B cell (primary cell): ENCODE measurements around the gene CDC42SE1. TPM values are rescaled to one million over a fixed set of nuclear protein-coding genes. Genes with fewer than 3 reads are reported as not detected.

Experiments used
- ATAC-seq: fragments of 200-7000 bp; cut with Tn5 transposase; one replicate; pipeline ENCODE4 v1.10.0; 2021; ENCODE audit warnings: low read depth, mild to moderate bottlenecking, moderate number of reproducible peaks, moderate library complexity
- CTCF ChIA-PET: fragments of 350-600 bp; sonication (Branson Sonifier 250); formaldehyde crosslinking; loops from one replicate; lab custom pipeline; 2021; ENCODE audit warnings: antibody characterized with exemption, inconsistent platforms; lab: Charles Lee
- POLR2A ChIA-PET: fragments of 350-600 bp; sonication (Branson Sonifier 250); formaldehyde crosslinking; loops from one replicate; lab custom pipeline; 2021; ENCODE audit warnings: antibody characterized with exemption; lab: Charles Lee
- DNase-seq: peaks from one replicate; pipeline ENCODE4 v3.0.0; 2013
- H2AFZ ChIP-seq: 2 replicates; pipeline ENCODE4 v1.6.1; 2012; ENCODE audit warnings: mild to moderate bottlenecking, low read depth, low read length; ENCODE audit not compliant: insufficient read depth, poor library complexity, severe bottlenecking
- H3K27ac ChIP-seq, 2 donors: 1 replicate in 1 of 2; 2 replicates in 1 of 2; pipeline ENCODE4 v1.5.1; 2012 to 2013; ENCODE audit warnings: low read length in 2 of 2, mild to moderate bottlenecking in 2 of 2, moderate library complexity in 1 of 2
- H3K27me3 ChIP-seq, 4 experiments: fragments of 200-600 bp in 1 of 4; sonication (generic) in 1 of 4; replicated peaks in 1 of 4; 1 replicate in 2 of 4; 2 replicates in 2 of 4; pipeline versions ENCODE4 v1.6.1 to v1.7.0; 2013 to 2016; ENCODE audit warnings: low read length in 3 of 4, mild to moderate bottlenecking in 2 of 4, mixed read lengths in 1 of 4, moderate library complexity in 1 of 4; ENCODE audit not compliant: insufficient read depth in 4 of 4, control insufficient read depth in 3 of 4; ENCODE audit errors: control extremely low read depth in 1 of 4
- H3K36me3 ChIP-seq, 2 experiments: replicated peaks in 1 of 2; 1 replicate in 1 of 2; 2 replicates in 1 of 2; pipeline versions ENCODE4 v1.6.1 to v1.7.1; 2013; ENCODE audit warnings: low read length in 1 of 2; ENCODE audit not compliant: insufficient read depth in 2 of 2, control insufficient read depth in 1 of 2; ENCODE audit errors: control extremely low read depth in 1 of 2, extremely low read depth in 1 of 2
- H3K4me1 ChIP-seq, 2 donors: fragments of 200-600 bp in 1 of 2; sonication (generic) in 1 of 2; 1 replicate in 1 of 2; 2 replicates in 1 of 2; pipeline versions ENCODE4 v1.5.1 to v1.6.1; 2013 to 2017; ENCODE audit warnings: low read length in 2 of 2; ENCODE audit not compliant: control insufficient read depth in 2 of 2, insufficient read depth in 2 of 2
- H3K4me2 ChIP-seq: replicated peaks from 2 replicates; pipeline ENCODE3; 2012; ENCODE audit warnings: mild to moderate bottlenecking, low read depth, low read length; ENCODE audit not compliant: poor library complexity, severe bottlenecking
- H3K4me3 ChIP-seq, 5 experiments: fragments of 200-600 bp in 1 of 5; sonication (generic) in 1 of 5; 1 replicate in 3 of 5; 2 replicates in 2 of 5; pipeline versions ENCODE4 v1.5.1 to v1.7.0; 2011 to 2016; ENCODE audit warnings: low read length in 4 of 5, mild to moderate bottlenecking in 4 of 5, low read depth in 2 of 5, control low read depth in 1 of 5, moderate library complexity in 1 of 5; ENCODE audit not compliant: insufficient read depth in 1 of 5; ENCODE audit errors: control extremely low read depth in 1 of 5, extremely low read depth in 1 of 5
- H3K79me2 ChIP-seq: fragments of 200-600 bp; sonication (generic); one replicate; pipeline ENCODE4 v1.6.0; 2016; ENCODE audit warnings: low read length; ENCODE audit not compliant: control insufficient read depth, insufficient read depth
- H3K9ac ChIP-seq: fragments of 200-600 bp; sonication (generic); 2 replicates; pipeline ENCODE4 v1.6.1; 2017; ENCODE audit warnings: mild to moderate bottlenecking, low read length, moderate library complexity
- H3K9me3 ChIP-seq, 3 donors: one replicate each; pipeline versions ENCODE4 v1.6.1 to v1.7.1; 2013; ENCODE audit warnings: low read length in 2 of 3; ENCODE audit not compliant: control insufficient read depth in 2 of 3, insufficient read depth in 1 of 3; ENCODE audit errors: control extremely low read depth in 1 of 3
- H4K20me1 ChIP-seq: 2 replicates; pipeline ENCODE4 v1.6.0; 2012; ENCODE audit warnings: mild to moderate bottlenecking, low read length; ENCODE audit not compliant: insufficient read depth, control insufficient read depth, poor library complexity, severe bottlenecking
- H3K27ac Mint-ChIP-seq: one replicate; pipeline ENCODE4 v1.8.0; 2021; ENCODE audit warnings: mixed read lengths
- H3K27me3 Mint-ChIP-seq: one replicate; pipeline ENCODE4 v1.8.0; 2021; ENCODE audit warnings: mixed read lengths
- H3K4me1 Mint-ChIP-seq: one replicate; pipeline ENCODE4 v1.8.0; 2021; ENCODE audit warnings: mixed read lengths
- H3K4me3 Mint-ChIP-seq: one replicate; pipeline ENCODE4 v1.8.0; 2021; ENCODE audit warnings: mixed read lengths
- H3K9me3 Mint-ChIP-seq: one replicate; pipeline ENCODE4 v1.8.0; 2022; ENCODE audit warnings: mixed read lengths; ENCODE audit not compliant: insufficient read depth
- EZH2 ChIP-seq: IDR thresholded peaks from 2 replicates; pipeline ENCODE4 v1.6.1; 2012; ENCODE audit warnings: borderline replicate concordance, low read depth, mild to moderate bottlenecking, moderate library complexity, low read length; ENCODE audit not compliant: insufficient read depth, poor library complexity, severe bottlenecking
- WGBS: methylation state at CpG from one replicate; pipeline ENCODE4 v1.1.5; 2013; ENCODE audit warnings: missing lambda C conversion rate; ENCODE audit not compliant: insufficient coverage; 5-methylcytosine and 5-hydroxymethylcytosine counted together
- intact Hi-C: fragments of 100-400 bp; cut with micrococcal nuclease; formaldehyde crosslinking; loops from one replicate; pipeline ENCODE4 v1.10.0; 2022
- polyA plus RNA-seq: library from polyadenylated mRNA; depleted of rRNA; stranded (reverse); fragments of >200 nt; gene quantifications from 2 replicates; pipeline ENCODE4 v1.2.3, GENCODE V29; 2012
- total RNA-seq, 2 donors: library from RNA; stranded (reverse); fragments of 120-200 nt in 1 of 2; gene quantifications; 1 replicate in 1 of 2; 2 replicates in 1 of 2; pipeline versions ENCODE4 v1.2.3 to v1.2.4, GENCODE V29; 2013 to 2022
- TF ChIP-seq, protein P1 (sequence below): fragments of 200-600 bp; IDR thresholded peaks from one replicate; pipeline ENCODE4 v1.8.0; 2022; ENCODE audit warnings: antibody characterized with exemption, mild to moderate bottlenecking

The CDC42SE1 gene
- total and polyA plus RNA-seq, 2 donors (not counting 1 experiment from before 2014, with no cell fraction given): 238 to 366 TPM

DNA sequence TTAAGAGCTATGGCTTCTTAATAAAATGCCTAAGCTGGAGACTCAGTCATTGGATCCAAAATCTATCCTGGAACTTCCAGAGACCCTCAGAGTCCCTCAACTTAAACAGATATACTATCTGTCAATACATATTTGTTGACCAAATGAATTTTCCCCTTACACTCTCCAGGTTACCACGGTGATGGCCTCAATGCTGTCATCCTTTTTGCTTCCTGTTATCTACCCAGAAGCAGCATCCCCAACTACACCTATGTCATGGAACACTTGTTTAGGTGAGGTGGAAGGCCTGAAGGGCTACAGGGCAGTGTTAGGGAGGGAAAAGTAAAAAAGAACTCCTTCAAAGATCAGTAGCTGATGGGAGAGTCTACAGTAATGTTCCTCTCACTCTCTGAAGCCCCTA is 16.3 kb downstream of the CDC42SE1 start:
- Mint-ChIP-seq H3K4me3 (no peak overlapping the region), H3K27me3 (no peaks in the 10 kb centered on the region), H3K4me1 (peaks cover 20% of the 10 kb centered on the region), H3K27ac (no peak overlapping the region), H3K9me3 (no peaks in the 10 kb centered on the region)
- peaks cover 13% of the 10 kb centered on the region for H3K79me2 ChIP-seq
- H3K27ac ChIP-seq: no peak overlapping the region
- H3K9me3 ChIP-seq: no peaks in the 10 kb centered on the region
- no peak overlapping the region for H2AFZ ChIP-seq
- TF ChIP-seq, protein P1, sequence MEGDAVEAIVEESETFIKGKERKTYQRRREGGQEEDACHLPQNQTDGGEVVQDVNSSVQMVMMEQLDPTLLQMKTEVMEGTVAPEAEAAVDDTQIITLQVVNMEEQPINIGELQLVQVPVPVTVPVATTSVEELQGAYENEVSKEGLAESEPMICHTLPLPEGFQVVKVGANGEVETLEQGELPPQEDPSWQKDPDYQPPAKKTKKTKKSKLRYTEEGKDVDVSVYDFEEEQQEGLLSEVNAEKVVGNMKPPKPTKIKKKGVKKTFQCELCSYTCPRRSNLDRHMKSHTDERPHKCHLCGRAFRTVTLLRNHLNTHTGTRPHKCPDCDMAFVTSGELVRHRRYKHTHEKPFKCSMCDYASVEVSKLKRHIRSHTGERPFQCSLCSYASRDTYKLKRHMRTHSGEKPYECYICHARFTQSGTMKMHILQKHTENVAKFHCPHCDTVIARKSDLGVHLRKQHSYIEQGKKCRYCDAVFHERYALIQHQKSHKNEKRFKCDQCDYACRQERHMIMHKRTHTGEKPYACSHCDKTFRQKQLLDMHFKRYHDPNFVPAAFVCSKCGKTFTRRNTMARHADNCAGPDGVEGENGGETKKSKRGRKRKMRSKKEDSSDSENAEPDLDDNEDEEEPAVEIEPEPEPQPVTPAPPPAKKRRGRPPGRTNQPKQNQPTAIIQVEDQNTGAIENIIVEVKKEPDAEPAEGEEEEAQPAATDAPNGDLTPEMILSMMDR: no peak
- TF ChIP-seq EZH2: no peak
- no peak overlapping the region for H3K4me3 ChIP-seq
- ChIA-PET POLR2A (no interaction called here), CTCF (interaction anchor here (0.9 to 2.4 kb wide), 5 partner anchors 15 to 28 kb away, joined by 3 to 8 read pairs (median 4); partner anchors contain the start of gene CDC42SE1)
- ATAC-seq: no peak
- H3K4me2 ChIP-seq: no peak overlapping the region
- DNase-seq: no peak
- no CpG with 5 or more reads among the region's 1 CpG for WGBS
- intact Hi-C loops: no loop called here
- no peaks in the 10 kb centered on the region for H3K36me3 ChIP-seq
- H3K27me3 ChIP-seq: no peaks in the 10 kb centered on the region
- H3K9ac ChIP-seq: no peak overlapping the region
- no peaks in the 10 kb centered on the region for H4K20me1 ChIP-seq
- H3K4me1 ChIP-seq: peaks cover 10 to 15% of the 10 kb centered on the region in 2 donors

DNA sequence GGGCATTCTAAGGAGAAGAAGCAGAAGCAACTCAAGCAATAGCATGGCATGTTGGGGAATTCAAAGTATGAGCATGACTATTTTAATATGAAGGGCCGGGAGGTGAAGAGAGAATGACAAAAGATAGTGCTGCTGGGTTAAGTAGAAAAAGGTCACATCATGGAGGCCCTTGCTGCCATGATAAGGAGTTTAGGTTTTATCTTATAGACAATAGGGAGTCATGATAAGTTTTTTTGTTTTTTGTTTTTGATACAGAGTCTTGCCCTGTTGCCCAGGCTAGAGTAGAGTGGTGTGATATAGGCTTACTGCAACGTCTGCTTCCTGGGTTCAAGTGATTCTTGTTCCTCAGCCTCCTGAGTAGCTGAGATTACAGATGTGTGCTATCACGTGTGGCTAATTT is 19.9 kb downstream of the CDC42SE1 start:
- H4K20me1 ChIP-seq: no peaks in the 10 kb centered on the region
- H3K9me3 ChIP-seq: no peaks in the 10 kb centered on the region
- ChIA-PET CTCF (interaction anchor here (1.3 kb wide), 1 partner anchor 15 kb away, joined by 4 read pairs; no protein-coding TSS in a partner anchor), POLR2A (interaction anchor here (1.2 kb wide), 1 partner anchor 17 kb away, joined by 4 read pairs; no protein-coding TSS in a partner anchor)
- Mint-ChIP-seq H3K27me3 (no peaks in the 10 kb centered on the region), H3K27ac (no peak overlapping the region), H3K9me3 (no peaks in the 10 kb centered on the region), H3K4me3 (no peak overlapping the region), H3K4me1 (no peaks in the 10 kb centered on the region)
- H3K9ac ChIP-seq: no peak overlapping the region
- H3K4me2 ChIP-seq: no peak overlapping the region
- H3K27me3 ChIP-seq: no peaks in the 10 kb centered on the region
- no peak overlapping the region for H3K4me3 ChIP-seq
- no peaks in the 10 kb centered on the region for H3K4me1 ChIP-seq
- no peak overlapping the region for H3K27ac ChIP-seq
- WGBS: 93% methylated on average over 3 of the region's 3 CpGs
- no peak for TF ChIP-seq EZH2
- TF ChIP-seq, protein P1: no peak
- no peak overlapping the region for H2AFZ ChIP-seq
- no peak for ATAC-seq
- intact Hi-C loops: no loop called here
- peaks cover 3% of the 10 kb centered on the region for H3K79me2 ChIP-seq
- no peak for DNase-seq
- H3K36me3 ChIP-seq: peaks cover 0 to 9% of the 10 kb centered on the region in 2 experiments
